ENCODE data around the gene CEP68. TPM values are rescaled to one million over a fixed set of nuclear protein-coding genes. Genes with fewer than 3 reads are reported as not detected.
A peak's percentile ranks its signal among the peaks of the same experiment; 100 is the strongest.

CEP68 gene, protein sequence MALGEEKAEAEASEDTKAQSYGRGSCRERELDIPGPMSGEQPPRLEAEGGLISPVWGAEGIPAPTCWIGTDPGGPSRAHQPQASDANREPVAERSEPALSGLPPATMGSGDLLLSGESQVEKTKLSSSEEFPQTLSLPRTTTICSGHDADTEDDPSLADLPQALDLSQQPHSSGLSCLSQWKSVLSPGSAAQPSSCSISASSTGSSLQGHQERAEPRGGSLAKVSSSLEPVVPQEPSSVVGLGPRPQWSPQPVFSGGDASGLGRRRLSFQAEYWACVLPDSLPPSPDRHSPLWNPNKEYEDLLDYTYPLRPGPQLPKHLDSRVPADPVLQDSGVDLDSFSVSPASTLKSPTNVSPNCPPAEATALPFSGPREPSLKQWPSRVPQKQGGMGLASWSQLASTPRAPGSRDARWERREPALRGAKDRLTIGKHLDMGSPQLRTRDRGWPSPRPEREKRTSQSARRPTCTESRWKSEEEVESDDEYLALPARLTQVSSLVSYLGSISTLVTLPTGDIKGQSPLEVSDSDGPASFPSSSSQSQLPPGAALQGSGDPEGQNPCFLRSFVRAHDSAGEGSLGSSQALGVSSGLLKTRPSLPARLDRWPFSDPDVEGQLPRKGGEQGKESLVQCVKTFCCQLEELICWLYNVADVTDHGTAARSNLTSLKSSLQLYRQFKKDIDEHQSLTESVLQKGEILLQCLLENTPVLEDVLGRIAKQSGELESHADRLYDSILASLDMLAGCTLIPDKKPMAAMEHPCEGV
- total RNA-seq (10 to 100 TPM in 7 of 9 donors, 1 to 10 TPM in 2; 8.0 to 19.3 (median 13.6) TPM), polyA plus RNA-seq (10 to 100 TPM in 1 of 3 donors, 1 to 10 TPM in 2; 5.6 to 10.9 (median 7.2) TPM)
- long read RNA-seq, donor 1, full-length matches to known transcripts = 2 of 2 reads
- long read RNA-seq, donor 1, partial matches to known transcripts = 0 of 2 reads
- long read RNA-seq, donor 1, other reads (novel, unspliced or antisense) = 0 of 2 reads
- long read RNA-seq, donor 2 = 0 reads
- long read RNA-seq, donor 3, full-length matches to known transcripts = 1 of 1 reads
- long read RNA-seq, donor 3, partial matches to known transcripts = 0 of 1 reads
- long read RNA-seq, donor 3, other reads (novel, unspliced or antisense) = 0 of 1 reads
- long read RNA-seq, donor 4, partial matches to known transcripts = 4 of 6 reads
- long read RNA-seq, donor 4, other reads (novel, unspliced or antisense) = 2 of 6 reads
- long read RNA-seq, donor 5, full-length matches to known transcripts = 6 of 30 reads
- long read RNA-seq, donor 5, partial matches to known transcripts = 10 of 30 reads
- long read RNA-seq, donor 5, other reads (novel, unspliced or antisense) = 14 of 30 reads
- long read RNA-seq, donor 6, full-length matches to known transcripts = 1 of 6 reads
- long read RNA-seq, donor 6, partial matches to known transcripts = 1 of 6 reads
- long read RNA-seq, donor 6, other reads (novel, unspliced or antisense) = 4 of 6 reads
- long read RNA-seq, donor 7 = 0 reads
- long read RNA-seq, donor 8 = 0 reads
- long read RNA-seq, donor 9, full-length matches to known transcripts = 1 of 10 reads
- long read RNA-seq, donor 9, partial matches to known transcripts = 9 of 10 reads
- long read RNA-seq, donor 9, other reads (novel, unspliced or antisense) = 0 of 10 reads
- long read RNA-seq, donor 10 = 0 reads

DNA sequence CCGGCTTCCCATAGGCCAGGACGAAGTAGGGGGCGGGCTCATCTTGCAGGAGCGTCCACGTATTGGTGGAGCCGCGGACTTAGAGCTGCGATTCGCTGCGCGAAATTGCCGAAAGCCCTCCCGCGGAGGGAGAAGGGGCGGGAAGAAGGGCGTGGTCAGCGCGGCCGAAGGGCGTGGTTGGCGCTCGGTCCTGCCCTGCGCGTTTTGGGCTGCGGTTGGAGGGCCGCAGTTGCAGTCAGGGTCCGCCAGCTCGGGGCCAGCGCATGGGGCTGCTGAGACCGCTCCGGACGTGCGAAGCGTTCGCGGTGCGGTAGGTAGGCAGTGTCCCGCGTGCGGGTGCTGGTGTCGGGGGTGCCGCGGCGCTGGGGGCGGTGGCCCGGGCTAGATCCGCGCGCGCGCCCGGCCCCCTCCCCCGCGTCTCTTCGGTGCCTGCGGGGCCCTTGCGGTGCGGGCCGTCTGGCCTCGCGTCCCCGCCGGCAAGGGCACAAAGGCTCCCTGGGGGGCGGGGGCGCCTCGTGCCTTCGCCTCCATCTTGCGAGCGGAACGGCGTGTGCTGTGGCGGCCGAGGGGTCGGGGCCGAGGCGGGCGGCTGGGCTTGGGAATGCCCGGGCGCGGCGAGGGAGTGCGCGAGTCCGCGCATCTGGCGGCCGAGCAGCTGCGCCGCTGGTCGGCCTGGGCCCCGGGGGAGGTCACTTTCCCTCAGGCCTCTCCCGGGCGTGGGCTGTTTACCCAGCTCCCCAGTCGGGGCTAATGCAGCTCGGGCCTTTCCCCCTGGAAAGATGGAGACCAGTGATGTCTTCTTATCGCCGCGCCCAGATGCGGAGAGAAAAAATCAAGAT is at the start of gene CEP68:
Gene CEP68, plus strand, starts transcription at position 202 of the 839 bp plus-strand sequence. CDS start 13,029 bp downstream, outside the sequence.
- peak; percentile 72 to 83 for TF ChIP-seq POLR2A (IDR thresholded peaks at IDR 0.05)
- peak in 1 of 6 experiments; percentile 32 for TF ChIP-seq CTCF (IDR thresholded peaks at IDR 0.05)
- WGBS, 4 donors = 0 to 1% (median 0%) methylated on average over 6 to 99 of the region's 99 CpGs
- H3K9me3 ChIP-seq (replicated peaks in 1 of 3) = no peaks in the 10 kb centered on the region
- intact Hi-C loops (cut with DNase I) = no loop called here
- DNase-seq = peak; percentile 97 to 99 (median 98)
- H3K4me3 ChIP-seq = peak within 1 kb of the TSS; percentile 59 to 84 (median 70)
- H3K4me1 ChIP-seq (replicated peaks in 1 of 2) = peaks cover 8 to 40% of the 10 kb centered on the region in 2 donors
- peak within 1 kb of the TSS in 4 of 5 donors; percentile 66 to 87 (median 79) for H3K27ac ChIP-seq
- H3K36me3 ChIP-seq (replicated peaks in 1 of 2) = no peaks in the 10 kb centered on the region
- no peaks in the 10 kb centered on the region for H3K27me3 ChIP-seq

DNA sequence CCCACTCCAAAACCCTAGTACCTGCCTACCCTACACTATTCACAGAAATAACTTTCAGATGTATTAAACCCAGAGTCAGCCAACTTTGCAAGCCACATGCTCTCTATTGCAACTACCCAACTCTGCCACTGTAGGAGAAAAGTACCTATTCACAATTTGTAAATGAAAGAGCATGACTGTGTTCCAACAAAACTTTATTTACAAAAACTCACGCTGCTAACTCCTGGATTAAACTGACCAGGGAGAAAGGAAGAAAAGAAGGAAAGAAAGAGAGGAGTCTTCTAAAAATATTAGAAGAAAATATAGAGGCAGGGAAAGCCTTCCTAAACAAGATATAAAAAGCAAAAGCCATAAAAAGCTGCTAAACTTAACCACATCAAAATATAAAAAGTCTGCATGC is 42.4 kb upstream of the CEP68 start:
- H3K27me3 ChIP-seq = no peaks in the 10 kb centered on the region
- H3K4me1 ChIP-seq (replicated peaks in 1 of 2) = peaks cover 0 to 5% of the 10 kb centered on the region in 2 donors
- H3K9me3 ChIP-seq (replicated peaks in 1 of 3) = no peaks in the 10 kb centered on the region
- no peak overlapping the region for H3K27ac ChIP-seq
- 88 to 94% (median 91%) methylated on average over 1 of the region's 1 CpG for WGBS, 4 donors
- peaks cover 0 to 63% of the 10 kb centered on the region in 2 donors for H3K36me3 ChIP-seq (replicated peaks in 1 of 2)
- DNase-seq = no peak
- intact Hi-C loops (cut with DNase I) = no loop called here
- no peak for TF ChIP-seq POLR2A (IDR thresholded peaks at IDR 0.05)
- no peak overlapping the region for H3K4me3 ChIP-seq

DNA sequence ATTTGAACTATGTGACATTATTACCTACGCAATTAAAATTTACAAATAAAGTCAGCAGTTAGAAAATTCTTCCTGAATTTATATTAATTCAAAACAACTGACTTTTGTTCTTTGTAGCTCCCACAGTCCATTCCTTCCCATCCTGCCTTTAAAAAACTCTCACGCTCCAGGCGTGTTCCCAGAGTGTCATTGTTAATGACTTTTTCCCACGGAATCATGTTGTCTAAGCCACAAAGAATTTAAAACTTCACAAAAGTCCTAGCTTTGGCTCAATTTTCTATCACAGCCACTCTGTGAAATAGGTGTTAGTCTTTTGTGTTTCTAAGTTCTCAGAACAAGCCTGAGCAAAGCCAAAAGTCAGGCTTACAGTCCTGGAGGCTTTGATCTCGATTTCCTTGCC is 40.5 kb upstream of the CEP68 start:
- Histone ChIP-seq H3K27me3 (no peaks in the 10 kb centered on the region), H3K36me3 (replicated peaks in 1 of 2) (peaks cover 0 to 74% of the 10 kb centered on the region in 2 donors), H3K4me1 (replicated peaks in 1 of 2) (peaks cover 0 to 11% of the 10 kb centered on the region in 2 donors), H3K9me3 (replicated peaks in 1 of 3) (no peaks in the 10 kb centered on the region), H3K4me3 (no peak overlapping the region), H3K27ac (no peak overlapping the region)
- no peak for TF ChIP-seq POLR2A (IDR thresholded peaks at IDR 0.05)
- no peak for TF ChIP-seq CTCF (IDR thresholded peaks at IDR 0.05)
- 85 to 92% (median 89%) methylated on average over 5 of the region's 5 CpGs for WGBS, 4 donors
- intact Hi-C loops (cut with DNase I) = no loop called here
- DNase-seq = no peak
